HG02852 (cell line): ENCODE results near the gene EHBP1.

Experiments used
- ATAC-seq: cut with Tn5 transposase; IDR thresholded peaks from one replicate; pipeline ENCODE4 v1.9.1; 2021; ENCODE audit warnings: mild to moderate bottlenecking, moderate library complexity; ENCODE audit not compliant: unreplicated experiment

EHBP1 gene

GRCh38 chr2:62939735-62940491, 234.4 kb downstream of the EHBP1 start:
- no peak for ATAC-seq

DNA sequence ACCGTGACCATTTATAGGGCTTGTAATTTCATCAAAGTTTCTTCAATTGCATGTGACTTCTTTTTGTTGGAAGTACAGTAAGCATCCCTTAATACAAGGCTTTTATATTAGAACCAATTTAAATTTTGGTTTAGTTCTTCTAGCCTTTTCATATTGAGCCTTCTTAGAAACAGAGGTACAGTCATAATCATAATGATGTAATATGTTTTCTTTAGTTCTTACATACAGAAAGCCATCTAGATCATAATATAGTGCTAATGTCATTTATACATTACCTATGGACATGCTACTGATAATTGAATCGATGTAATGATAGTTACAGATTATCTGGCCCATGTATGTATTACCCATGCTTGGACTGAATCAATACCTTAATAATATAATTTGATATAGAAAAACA, 235.2 kb downstream of the EHBP1 start:
- ATAC-seq: no peak

GRCh38 chr2:62941413-62941812, 235.9 kb downstream of the EHBP1 start:
- no peak for ATAC-seq

GRCh38 chr2:62944362-62944761, 238.8 kb downstream of the EHBP1 start:
- ATAC-seq: no peak

DNA sequence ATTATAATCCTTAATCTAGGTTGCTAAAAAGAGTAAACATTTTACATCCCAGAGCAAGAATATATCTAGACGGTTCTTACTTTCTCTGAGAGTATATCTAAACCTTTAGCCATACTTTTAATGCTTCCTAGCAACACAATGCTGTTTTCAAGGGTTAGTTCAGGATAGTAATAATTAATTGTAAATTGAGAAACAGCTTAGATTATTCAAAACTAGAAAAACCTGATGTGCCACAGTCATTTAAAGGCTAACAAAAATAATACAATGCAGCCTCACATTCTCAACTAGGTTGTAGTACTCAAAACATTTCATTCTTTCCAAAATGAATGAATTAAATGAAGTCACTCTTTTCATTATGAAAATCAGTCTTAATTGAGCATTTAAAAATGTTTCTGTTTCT, 241.9 kb downstream of the EHBP1 start:
- ATAC-seq: no peak

GRCh38 chr2:62956651-62957050, 251.1 kb downstream of the EHBP1 start:
- ATAC-seq: no peak

GRCh38 chr2:62958206-62958605, 252.7 kb downstream of the EHBP1 start:
- ATAC-seq: no peak

DNA sequence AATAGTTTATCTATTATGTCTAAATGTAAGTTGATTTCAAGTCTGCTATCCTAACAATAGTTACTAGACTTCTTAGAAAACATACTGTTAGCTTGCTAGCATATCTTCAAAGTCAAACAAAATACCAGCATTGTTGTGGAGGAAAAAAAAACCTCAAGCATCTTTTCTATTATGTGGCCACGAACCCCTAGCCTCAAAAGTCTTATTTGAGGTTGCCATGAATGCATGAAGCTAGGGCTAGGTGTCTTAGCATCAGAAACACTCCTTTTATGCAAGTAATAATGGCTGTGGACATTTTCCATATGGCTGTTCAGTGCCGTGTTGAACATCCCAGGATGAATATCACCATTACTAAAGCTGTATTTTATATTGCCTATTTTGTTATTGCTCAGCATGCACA, 258.5 kb downstream of the EHBP1 start:
- ATAC-seq: no peak

DNA sequence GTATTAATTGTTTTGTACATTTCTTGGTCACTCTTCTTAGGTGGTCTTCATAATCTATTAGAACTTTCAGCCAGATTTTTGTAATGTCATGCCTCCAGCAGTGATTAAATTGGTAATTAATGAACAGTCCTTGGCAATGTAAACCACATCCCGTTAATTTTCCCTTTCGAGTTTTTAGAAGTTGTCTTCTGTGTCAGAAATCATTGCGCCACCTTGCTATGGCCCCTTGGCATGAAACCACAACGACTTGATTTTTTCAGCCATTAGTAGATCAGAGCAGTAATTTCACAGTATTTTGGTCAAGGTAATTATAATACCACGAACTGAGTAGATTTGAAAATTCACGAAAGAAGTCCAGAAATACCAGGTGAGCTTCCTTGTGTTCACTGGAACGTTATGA, 259.2 kb downstream of the EHBP1 start:
- no peak for ATAC-seq

GRCh38 chr2:62966991-62967390, 261.5 kb downstream of the EHBP1 start:
- ATAC-seq: no peak

GRCh38 chr2:62968168-62968567, 262.7 kb downstream of the EHBP1 start:
- ATAC-seq: no peak

- no peak for ATAC-seq
Measured at GRCh38 chr2:62968668-62969067, 263.2 kb downstream of the EHBP1 start.

DNA sequence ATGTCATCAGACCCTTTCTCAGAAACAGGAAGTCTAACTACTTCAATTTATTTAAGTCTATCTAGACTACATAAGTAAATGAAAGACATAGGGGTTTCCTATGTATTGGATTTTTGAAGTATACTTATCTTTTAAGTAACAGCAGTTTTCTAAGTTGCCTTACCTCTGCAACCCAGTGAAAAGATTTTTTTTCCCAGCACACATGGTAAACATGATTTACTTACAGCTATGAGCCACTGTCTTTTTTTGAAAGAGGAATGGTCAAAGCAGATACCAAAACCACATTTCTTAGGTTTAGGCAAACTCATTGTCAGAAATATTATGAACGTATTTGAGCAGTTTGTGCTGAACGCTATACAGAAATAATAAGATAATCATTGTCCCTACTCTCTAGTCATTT, 266.4 kb downstream of the EHBP1 start:
- no peak for ATAC-seq

DNA sequence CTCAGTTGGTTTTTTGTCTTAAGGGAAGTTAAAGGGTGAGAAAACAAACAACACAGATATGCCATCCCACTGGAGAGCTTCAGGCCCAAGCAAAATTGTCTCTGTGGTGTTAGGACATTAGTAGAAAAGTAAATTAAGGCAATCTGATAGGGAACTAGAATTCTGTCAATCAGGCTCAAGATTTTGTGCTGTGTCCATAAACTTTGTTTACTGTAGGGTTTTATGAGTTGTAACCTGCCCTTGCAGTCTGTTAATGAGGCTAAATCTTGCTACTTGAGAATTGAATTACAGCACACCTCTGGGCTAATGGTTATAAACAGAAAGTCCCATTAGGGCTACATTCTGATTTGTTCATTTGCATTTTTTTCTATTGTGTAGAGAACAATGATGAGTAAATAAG, 267.1 kb downstream of the EHBP1 start:
- no peak for ATAC-seq

DNA sequence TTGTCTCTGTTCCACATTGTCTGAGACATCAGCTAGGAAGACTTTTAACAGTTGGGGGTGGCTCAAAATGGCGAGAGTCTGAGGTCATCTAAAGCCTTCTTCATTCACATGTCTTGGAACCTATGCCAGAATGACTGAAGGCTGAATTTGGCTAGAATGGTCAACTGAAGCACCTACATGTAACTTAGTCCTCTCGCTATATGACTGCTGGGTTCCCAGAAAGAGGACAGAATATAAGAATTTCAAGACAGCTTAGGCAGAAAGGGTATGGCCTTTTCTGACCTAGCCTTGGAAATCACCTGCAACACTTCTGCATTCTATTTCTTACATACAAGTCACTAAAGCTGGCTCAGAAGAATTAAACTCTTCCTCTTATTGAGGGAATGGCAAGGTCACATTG, 269.5 kb downstream of the EHBP1 start:
- no peak for ATAC-seq

- no peak for ATAC-seq
Measured at GRCh38 chr2:62991605-62992004, 286.1 kb downstream of the EHBP1 start.

DNA sequence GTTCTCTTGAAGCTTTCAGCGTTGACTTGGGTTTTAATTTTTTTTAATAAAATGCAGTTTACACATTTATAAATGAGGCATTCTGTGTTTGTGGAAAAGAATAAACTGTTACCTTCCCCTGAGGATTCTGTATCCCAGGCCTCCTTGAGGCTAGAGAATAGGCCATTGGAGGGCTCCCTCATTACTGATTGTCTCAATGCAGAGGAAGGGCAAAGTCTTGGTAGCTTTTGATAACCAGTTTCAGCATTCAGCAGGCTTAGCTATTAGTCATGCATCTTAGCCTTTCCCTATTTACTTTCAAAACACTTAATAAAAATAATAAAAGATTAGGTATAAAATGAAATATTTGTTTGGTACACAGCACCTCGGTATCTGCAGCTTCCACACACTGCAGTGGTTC, 287.0 kb downstream of the EHBP1 start:
- no peak for ATAC-seq

- ATAC-seq: no peak
Measured at GRCh38 chr2:62994206-62994605, 288.7 kb downstream of the EHBP1 start.

- no peak for ATAC-seq
Measured at GRCh38 chr2:62996534-62997186, 291.1 kb downstream of the EHBP1 start.

GRCh38 chr2:62998949-62999348, 293.4 kb downstream of the EHBP1 start:
- ATAC-seq: no peak

- no peak for ATAC-seq
Measured at GRCh38 chr2:62999905-63000304, 294.4 kb downstream of the EHBP1 start.

DNA sequence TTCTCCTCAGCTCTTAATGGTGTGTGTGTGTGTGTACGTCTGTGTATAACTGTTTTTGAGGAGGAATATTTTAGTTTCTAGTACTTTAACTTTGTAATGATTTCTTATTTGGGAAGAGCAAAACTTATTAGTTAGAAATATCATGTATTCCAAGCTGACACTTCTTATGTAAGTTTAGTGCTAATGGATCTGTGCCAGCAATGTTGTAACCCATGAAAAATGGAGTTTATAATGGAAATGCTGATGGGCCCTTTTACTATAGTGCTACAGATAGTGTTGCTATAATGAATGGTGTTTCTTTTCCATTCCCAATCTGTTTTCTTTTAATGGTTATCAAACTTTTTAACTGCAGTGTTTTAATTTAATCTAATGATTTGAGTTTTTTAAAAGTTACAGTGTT, 295.3 kb downstream of the EHBP1 start:
- ATAC-seq: no peak

- no peak for ATAC-seq
Measured at GRCh38 chr2:63001576-63001975, 296.1 kb downstream of the EHBP1 start.
